HG02884 (cell line): Measurements from ENCODE around the gene MSI2.
A peak's percentile ranks its signal among the peaks of the same experiment; 100 is the strongest.

Source experiments
- ATAC-seq: cut with Tn5 transposase; IDR thresholded peaks from one replicate; pipeline ENCODE4 v1.9.1; 2021; ENCODE audit warnings: mild to moderate bottlenecking, moderate library complexity; ENCODE audit not compliant: unreplicated experiment

Gene MSI2

DNA sequence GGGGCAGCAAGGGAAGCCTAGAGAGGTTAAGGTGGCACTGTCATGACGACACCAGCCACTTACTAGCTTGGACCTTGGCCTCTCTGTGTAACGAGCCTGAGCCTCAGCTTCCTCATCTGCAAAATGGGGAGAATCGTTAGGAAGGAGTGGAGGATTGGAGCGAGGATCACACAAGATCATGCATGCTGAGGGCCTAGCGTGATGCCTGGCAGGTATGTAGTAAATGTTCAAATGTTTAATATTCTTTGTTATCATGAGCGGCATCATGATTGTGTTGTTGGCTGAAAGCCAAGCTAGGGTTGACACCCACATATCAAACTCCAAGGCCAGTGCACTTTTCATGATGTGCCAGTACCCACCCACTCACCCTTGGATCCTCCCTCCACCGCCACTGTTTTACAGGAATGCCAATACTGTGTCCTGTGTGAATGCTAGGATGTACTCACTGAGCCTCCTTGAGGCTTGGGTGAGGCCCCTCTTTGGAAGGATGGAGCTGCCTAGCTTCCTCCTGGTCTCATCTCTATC lies 192.5 kb downstream of the MSI2 start:
- ATAC-seq, result no peak

DNA sequence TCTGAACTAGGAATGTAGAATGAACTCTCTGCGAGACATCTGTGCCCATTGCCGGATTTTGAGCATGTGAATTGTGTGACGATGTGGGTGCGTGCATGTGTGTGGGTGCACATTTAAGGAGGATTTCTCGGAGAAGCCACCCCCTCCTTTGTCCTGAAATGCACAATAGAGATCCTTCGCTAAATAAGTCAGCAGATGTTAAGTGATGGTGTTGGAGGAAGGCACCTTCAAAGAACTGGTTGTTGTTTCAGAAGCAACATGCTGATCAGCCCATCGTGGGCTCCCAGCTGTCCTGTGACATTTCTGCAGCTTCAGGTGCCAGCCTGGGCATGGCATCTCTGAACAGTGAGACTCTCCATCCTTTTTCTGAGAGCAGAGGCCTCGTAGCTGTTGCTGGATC lies 194.9 kb downstream of the MSI2 start:
- ATAC-seq, result no peak

DNA sequence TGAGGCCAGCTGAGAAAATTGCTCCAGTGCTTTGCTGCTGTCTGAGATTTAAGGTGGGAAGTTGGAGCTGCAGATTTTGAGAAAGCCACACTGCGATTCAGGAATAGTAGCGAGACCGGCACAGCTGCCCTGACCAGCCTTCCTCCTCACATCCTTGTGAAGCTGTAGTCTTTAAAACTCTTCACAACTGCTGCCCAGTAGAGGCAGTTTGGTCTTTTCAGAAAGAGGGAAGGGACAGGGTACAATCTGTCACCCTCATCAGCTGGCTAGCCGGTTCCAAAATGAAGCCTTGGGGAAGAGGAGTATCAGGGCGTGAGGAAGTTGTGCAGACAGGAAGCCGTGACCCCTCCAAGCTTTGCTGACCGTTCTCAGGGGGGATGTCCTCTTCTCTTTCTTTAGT lies 195.3 kb downstream of the MSI2 start:
- no peak for ATAC-seq

DNA sequence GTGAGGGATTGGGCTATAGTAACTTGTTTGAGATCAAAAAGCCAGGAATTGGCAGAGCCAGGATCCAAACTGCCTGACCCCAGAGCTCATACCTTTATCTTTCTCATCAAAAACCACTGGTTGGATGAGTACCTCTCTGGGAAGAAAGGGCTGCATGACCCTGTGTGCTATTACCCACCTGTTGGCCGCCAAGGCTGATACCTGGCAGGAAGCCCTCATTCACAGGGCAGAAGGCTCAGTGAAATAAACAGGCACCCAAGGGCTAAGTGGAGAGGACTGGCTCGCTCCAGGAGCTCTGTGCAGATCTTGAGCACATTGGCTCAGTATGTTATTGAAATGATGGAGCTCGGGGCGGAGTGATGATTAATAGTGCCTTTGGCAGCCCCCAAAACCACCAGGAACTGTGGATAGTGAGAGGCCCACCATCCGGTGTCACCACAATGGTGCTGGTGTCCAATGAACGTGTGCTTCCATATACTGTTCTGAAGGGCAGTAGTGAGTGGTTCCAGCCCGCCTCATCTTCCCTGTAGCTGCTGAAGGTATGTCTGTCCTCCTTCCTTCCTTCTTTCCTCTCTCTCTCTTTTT lies 197.6 kb downstream of the MSI2 start:
- no peak for ATAC-seq

DNA sequence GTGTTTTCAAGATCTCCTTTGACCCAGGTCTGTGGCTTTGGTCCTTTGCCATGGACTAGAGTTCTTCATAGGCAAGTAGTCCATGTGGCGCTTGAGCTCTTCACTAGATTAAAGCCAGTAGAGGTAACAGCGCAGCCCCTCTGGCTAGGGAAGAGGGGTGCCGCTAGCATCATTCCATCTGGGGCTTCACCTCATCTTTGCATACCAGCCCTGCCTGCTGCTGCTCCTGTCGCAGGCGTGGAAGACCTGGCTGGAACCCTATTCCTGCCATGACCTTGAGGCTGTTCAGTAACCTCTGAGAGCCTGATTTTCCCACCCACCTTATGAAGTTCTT lies 198.4 kb downstream of the MSI2 start:
- ATAC-seq, result no peak

DNA sequence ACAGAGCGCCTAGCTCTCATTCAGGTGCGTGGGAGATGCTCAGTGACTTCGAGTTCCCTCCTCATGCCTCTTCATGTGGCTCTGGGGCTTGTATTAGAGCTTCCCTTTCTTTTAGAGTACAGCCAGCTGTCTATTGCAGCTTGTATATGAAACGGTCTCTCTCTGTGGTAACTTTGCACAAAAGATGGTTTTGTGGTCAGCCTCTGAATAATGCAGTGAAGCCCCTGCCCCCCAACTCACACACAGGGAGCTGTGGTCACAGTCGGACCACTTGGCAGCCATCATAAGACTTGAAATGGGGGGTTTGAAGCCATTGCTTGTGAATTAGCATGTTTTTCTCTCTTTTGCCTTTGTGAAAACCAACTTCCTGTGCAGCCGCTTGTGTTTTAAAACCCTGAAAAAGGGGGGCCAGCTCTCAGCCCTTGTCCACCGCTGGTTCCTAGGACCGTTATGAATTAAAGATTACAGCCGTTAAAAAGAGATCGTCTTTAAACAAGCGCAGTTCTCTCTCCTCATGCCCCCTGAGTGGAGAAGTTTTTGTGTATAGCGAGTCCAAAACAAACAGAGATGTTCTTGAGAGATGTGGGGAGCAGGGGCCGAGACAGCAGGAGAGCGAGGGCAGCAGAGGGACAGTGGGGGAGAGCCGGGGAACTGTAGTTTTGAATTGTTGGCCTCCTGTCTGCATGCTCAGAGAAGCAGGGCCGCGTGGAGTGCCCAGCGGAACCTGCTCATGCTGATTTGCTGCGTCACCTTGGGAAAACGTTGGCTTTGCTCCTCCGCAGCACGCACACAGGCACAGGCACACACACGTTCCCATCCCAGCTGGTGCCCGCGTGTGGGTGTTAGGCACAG lies 199.0 kb downstream of the MSI2 start:
- ATAC-seq, result peak; percentile 79

DNA sequence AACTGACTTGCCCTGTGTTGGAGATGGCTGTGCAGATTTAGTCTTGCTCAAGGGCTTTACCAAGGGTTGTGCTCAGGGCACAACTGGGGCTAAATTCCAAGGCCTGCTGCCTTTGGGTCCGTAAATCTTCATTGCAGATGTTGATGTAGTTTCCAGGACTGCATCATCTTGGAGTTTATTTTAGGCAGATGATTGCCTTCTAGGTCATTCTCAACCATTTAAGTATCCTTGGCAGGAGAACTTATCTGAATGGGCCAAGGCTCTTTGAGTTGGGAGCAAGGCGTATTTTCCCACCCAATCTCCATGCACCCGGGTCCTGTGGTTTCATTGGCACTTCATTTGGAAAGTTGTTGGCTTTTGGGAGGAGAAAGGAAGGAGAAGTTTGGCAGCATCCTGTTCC lies 200.3 kb downstream of the MSI2 start:
- no peak for ATAC-seq

DNA sequence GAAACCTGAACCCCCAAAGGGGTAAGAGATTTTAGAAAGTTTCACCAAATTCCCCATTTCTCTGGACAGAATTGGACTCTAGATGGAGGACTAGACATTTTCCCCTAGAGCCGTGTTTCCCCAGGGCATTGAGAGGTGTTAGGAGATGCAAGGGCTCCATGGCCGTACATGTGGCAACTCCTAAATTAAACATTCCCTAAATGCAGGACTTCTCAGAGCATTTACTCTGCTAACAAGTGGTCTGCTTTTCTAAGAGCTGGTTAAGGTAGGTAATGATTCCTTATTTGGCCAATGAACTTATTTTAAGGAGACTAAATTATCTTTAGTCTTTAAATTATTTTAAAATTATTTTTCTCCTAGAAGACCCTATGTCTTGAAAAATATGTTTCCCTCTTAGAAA lies 200.9 kb downstream of the MSI2 start:
- no peak for ATAC-seq

DNA sequence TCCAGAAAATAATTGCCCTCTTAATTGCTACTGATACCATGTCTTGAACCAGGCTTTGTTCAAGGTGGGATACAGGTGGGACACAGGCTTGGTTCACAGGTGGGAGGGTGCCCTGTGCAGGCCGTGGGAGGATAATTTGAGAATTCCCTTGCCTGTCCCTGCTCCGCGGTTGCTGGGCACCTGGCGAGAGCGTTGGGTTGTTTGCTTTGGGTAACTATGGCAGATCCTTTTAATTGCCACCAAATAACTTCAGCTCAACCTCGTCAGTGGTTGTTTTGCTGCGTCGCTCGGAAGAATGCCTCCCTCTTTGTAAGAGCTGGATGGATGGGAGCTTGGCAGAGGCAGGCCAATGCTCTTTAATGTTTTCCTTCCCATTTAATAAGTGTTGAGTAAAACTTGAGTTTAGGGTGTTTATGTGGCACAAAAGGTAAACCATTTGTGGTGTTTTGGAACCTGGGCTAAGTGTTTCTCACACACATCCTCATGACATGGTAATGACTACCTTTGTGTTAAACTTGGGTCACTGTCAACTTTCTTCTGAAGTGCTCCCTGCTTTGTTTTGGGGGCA lies 202.5 kb downstream of the MSI2 start:
- ATAC-seq, result no peak

DNA sequence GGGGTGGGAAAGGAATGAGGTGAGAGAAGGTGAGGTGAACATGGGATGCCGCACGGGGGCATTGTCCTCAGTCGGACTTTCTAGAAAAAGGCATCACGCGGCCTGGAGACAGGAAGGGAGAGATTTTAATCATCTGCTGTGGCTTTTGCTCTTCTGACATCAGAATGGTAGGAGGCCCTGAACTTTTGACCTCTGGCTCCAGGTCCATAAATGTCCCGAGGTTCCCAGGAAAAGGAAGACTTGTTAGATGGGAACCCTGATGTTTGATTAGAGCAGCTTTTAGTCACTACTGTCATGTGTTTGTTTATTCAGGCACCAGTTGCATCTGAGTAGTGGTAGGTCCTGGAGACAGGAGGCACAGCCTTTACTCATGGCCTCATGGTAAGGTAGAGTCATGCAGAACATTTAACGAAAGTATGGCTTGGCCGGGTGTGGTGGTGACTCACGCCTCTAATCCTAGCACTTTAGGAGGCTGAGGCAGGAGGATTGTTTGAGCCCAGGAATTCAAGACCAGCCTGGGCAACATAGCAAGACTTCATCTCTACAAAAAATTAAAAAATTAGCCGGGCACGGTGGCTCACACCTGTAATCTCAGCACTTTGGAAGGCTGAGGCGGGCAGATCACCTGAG lies 203.1 kb downstream of the MSI2 start:
- ATAC-seq, result no peak

DNA sequence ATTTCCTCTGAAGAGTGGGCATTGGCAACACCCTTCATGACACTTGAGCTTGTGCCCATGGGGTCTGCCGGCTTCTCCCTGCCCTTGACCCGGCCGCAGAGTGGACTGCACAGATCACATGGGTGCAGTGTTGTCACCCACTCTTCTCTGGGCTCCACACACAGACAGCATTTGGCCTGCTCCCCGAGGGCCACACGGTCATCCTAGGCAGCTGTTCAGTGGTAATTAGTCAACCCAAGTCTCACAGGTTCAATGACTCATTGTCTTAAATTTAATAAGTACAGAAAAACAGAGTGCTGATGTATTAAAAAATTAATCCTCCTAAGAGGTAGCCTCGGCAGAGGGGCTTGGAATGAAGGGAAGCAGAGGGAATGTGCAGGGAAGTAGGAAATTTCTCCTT lies 204.8 kb downstream of the MSI2 start:
- no peak for ATAC-seq

DNA sequence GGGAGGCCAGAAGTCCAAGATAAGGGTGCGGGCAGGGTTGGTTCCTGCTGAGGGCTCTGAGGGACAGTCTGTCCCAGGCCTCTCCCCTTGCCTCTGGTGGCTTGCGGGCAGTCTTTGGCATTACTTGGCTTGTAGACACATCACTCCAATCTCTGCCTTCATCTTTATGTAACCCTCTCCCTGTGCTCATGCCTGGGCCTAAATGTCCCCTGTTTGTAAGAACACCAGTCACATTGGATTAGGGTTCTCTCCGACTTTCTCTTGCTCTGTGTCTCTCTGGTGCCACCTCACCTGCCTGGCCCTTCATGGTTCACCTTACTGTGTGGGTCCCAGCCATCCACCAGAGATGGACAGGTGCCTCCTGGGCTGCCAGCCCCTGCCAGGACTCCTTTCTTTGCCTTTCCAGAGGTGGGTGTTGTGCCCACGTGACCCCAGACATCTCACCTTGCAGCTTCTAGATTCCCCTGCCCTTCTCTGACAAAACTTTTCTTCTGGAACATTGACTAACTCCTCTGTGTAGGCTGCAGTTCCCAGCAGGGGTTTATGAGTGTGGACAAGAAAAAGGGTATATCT lies 205.8 kb downstream of the MSI2 start:
- no peak for ATAC-seq

DNA sequence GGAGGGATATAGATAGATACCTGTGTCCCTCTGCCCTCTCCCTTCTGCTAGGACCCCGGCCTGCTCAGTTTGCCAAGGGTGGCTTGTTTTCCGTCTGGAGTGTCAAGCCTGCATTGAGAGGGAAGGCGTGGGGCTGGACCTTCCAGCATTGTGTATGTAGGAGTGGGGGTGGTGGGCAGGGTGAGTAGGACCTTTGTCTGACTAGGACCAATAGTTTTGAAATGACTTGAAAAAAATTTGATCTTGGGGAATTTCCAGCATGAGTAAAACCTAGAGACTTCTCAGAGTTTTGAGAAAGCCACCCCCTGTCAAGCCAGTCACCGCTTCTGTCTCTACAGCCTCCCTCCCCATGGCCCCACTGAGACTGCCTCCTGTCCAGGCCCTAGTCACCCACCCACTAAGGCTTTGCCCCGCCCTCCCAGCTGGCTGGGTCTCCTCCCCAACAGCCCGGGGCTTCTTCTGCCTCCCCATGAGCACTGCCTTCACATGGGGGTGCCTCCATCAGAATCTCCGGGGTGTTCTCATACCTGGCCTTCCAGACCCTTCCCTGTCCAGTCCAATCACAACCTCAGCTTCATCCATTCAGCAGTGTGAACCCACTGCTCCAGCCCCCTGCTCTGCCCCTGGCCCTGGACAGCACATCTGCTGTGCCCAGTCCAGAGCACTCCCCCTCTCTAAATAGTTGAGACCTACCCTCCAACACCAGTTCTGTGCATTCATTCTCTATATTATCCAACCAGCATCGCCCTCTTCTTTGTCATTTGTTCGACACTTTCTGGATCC lies 207.0 kb downstream of the MSI2 start:
- ATAC-seq, result peak; percentile 85

DNA sequence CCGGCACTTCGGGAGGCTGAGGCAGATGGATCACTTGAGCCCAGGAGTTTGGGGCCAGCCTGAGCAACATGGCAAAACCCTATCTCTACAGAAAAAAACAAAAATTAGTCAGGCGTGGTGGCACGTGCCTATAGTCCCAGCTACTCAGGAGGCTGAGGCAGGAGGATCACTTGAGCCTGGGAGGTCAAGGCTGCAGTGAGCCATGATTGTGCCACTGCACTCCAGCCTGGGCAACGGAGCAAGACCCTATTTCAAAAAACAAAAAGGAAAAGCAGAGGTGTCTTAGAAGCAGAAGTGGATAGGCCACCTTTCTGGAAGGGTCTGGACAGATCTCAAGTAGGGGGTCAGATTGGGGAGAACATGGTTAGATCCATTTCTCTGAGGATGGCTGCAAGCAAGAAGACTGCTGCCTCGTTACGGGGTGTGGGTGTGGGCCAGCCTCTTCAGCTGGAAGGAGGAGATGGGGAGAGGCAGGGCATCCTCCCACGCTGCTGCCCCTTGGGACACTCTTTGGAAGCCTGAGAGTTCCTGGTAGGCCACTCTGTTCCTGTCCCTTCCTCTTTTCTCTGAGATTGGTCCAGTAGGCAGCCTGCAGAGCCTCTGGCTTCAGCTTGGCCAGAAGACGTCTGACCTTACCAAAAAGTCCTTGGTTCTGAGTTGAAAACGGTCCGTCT lies 208.0 kb downstream of the MSI2 start:
- ATAC-seq, result no peak

DNA sequence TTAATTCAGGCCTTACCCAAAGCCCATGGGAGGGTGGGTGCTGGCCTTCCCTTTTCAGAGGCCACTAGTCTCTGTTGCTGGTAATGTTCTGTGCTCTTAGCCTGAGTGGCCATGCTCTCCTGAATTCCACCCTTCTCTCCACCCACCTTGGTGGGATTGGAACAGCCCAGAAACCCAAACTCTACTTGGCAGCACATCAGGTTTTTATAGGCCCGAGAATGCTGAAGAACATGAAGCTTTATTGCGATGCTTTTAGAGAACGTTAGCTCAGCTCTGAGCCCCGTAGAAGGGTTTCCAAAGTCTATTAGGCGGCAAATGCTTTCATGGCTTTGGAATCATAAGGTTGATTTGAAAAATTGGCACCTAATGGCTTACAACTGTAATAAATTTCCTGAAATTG lies 209.3 kb downstream of the MSI2 start:
- ATAC-seq, result no peak

DNA sequence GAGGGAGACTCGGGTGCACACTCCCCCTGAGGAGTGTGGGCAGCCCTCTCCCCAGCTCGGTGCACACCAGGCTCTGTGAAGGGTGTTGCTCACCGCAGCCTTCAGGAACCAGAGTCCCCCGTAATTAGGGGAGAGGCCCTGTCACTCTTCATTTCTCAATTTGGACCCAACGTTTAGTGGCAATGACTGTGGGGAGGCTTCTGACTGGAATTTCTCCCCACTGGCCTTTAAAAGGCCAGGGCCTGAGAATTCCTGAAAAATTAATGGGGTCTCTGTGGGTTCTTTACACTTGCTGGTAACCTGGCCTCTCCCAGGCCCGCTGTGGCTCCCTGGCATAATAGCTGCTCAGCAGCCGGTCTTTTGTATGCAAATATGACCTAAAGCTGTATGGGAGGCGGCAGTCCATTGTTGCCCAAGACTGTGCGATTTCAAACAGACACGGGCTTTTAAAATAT lies 209.7 kb downstream of the MSI2 start:
- ATAC-seq, result no peak

DNA sequence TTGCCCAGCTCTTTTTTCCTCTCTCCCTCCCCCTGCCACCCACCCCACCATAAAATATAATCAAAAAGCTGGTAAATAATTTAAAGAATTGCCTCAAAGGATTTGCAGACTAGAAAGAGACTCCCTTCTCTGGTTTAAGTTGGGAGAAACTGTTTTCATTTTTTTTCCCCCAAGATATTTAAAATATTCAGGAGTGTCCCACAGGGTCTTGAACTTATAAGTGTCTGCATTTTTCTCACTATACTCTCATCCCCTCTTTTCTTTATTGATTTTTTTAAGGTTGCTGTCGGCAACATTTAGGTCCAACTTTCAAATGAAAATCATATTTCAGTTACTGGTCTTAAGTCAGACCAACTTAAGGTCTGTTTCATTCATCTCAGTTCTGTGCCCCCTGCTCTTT lies 210.2 kb downstream of the MSI2 start:
- ATAC-seq, result no peak

DNA sequence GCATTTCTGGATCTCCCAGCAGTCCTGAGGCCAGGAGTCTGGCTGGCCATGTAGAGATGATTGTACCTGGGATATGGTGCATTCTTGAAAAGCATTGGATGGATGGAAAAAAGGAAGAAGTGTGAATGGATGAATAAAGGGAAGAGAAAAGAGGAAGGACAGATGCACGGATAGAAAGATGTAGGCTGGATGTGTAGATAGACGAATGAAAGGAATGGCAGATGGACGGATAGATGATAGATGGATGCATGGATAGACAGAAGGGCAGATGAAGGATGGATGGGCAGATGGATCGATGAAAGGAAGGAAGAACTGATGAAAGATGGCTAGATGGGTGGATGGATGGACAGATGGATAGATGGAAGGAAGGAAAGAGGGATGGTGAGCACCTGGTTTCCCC lies 210.9 kb downstream of the MSI2 start:
- ATAC-seq, result no peak

DNA sequence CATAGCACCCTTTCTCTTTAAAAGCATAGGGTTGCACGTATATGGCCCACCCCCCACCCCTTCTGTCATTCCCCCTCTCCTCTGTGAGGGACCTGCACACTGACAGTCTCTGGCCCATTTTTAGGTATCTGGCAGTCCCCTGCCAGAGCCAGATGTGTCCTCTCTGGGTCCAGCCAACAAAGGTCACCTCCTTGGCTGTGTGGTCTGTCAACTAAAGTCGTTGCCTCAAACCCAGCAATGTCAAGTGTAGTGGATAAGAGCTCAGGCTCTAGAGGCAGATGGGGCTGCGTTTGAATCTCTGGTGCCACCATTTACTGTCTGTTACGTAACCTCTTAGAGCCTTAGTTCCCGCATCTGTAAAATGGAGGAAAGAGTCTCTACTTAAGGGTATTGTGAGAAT lies 211.5 kb downstream of the MSI2 start:
- ATAC-seq, result no peak
